GM19468 (cell line): ENCODE results near the gene WBP11.

ENCODE experiments used
- ATAC-seq: cut with Tn5 transposase; IDR thresholded peaks from one replicate; pipeline ENCODE4 v1.9.1; 2021; ENCODE audit warnings: mild to moderate bottlenecking, moderate library complexity, moderate number of reproducible peaks; ENCODE audit not compliant: unreplicated experiment; ENCODE audit errors: extremely low read depth

The WBP11 gene

DNA sequence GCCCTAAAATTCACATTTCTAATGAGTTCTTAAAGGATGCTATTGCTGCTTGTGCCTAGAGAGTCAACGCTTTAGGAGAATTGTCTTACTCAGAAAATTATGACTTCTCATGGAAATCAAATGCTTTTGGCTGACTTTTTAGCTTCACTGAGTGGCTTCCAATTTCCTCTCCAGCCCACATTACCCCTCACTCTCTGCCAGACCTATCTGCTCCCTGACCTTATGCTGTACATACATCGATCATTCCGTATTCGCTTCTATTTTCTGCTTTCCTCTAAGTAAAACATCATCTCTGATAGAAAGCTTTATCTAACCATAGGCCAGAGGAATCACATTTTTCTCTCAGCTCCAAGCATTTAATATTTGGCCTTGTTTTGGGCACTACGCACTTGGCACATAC lies 23.2 kb upstream of the WBP11 start:
- no peak for ATAC-seq

DNA sequence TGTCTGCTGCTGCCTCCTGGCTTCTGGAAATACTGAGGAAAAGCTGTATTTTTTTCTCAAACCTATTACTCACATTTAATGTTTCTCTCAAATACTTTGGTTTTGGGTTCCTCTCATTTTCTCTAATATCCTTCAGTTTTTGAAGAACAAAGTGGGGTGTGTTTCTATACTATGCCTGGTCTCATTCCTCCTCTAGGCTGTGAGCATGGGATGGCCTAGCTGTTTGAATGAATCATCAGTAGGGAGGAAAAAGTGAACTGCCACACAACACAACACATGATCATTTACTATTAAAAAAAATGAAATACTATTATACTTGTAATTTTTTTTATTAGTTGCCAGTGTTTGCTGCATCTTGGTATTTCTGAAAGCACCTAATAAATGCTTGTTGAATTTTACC lies 22.0 kb upstream of the WBP11 start:
- ATAC-seq: no peak

DNA sequence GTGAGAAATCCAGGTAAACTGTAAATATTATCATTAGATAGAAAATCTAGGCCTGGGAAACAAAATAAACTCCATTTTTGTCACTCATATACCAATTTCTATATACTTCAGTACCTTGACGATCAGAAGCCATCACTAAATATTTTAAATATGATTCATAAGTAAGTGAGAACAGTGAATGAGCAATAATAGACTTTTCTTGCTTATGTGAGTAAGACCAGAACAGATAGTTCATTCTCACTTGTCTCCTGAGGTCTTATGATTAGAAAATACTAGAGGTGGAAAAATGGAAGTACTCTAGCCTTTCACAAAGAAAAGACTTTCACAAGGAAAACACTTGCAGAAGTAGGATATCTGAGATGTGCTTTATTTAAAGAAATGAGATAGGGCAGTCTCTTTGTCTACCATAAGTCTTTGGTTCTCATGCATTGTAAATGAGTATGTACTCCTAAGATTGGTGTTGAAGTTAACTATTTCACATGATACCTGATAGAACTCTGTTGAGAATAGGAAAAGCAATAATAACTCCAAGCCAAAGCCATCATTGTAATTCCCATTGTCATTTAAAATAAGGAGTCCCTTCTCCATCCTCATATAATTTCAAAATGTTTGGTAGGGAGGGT lies 20.8 kb upstream of the WBP11 start:
- no peak for ATAC-seq

DNA sequence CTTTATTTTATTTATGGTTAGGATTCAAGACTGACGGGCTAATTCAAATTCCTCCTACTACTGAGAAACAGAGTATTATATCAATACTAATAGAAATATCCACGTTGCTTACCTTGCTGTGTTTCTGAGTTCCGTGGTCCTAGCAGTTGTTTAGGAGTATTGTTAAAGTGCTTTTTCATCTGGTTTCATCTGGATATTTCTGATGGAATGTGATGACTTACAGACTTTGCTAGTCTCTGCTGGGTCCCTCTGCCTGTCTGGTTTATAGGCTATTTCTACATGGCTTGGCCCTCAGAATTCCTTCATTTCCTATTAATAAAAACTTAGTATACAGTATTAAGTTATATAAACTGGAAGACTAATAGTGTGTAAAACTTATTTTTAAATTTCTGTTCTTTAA lies 10.7 kb upstream of the WBP11 start, which contains the start of gene SMCO3:
Gene SMCO3, minus strand, starts transcription at position 169 of the 400 bp plus-strand sequence. CDS start 7,502 bp downstream, outside the sequence.
- no peak for ATAC-seq

DNA sequence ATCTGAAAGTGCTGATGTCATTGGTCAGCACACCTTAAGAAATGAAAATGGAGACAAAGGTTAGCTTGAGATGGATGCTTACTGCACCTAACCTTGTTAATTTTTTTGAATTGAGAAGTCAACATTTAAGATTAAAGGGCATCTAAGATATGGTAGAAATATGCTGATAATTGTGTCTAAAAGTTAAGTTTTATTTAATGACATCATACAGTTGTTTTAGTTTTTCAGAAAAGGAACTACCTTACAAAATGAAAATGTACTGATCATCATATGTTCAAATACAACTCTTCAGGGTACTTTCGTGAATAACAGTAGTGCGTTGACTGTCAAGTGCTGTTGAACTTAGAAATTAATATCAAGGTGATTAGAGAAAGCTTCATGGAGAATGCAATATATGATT lies 8.2 kb upstream of the WBP11 start:
- no peak for ATAC-seq

DNA sequence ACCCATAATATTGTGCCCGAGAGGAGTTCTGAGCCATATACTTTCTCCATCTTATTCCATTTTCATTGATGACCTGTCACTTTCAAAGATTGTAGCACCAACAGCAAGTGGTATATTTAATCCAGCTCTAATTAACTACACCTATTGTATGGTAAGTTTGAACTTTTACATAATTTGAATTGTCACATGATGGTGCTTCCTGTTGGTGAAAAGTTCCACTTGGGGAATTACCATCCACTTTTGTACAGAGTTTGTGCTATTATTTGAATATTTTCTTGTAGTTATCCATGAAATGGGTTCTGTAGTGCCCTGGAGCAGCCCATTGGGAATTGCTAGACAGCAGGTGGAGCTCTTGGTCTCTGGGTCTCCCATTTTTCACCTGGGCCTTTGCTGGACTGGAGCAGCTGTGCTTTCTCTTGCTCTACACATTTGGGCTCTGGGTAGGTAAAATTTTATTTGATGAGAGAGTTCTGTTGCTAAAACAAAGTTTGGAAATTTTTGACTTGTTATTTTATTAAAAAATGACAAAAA lies 7.7 kb upstream of the WBP11 start:
- ATAC-seq: no peak

DNA sequence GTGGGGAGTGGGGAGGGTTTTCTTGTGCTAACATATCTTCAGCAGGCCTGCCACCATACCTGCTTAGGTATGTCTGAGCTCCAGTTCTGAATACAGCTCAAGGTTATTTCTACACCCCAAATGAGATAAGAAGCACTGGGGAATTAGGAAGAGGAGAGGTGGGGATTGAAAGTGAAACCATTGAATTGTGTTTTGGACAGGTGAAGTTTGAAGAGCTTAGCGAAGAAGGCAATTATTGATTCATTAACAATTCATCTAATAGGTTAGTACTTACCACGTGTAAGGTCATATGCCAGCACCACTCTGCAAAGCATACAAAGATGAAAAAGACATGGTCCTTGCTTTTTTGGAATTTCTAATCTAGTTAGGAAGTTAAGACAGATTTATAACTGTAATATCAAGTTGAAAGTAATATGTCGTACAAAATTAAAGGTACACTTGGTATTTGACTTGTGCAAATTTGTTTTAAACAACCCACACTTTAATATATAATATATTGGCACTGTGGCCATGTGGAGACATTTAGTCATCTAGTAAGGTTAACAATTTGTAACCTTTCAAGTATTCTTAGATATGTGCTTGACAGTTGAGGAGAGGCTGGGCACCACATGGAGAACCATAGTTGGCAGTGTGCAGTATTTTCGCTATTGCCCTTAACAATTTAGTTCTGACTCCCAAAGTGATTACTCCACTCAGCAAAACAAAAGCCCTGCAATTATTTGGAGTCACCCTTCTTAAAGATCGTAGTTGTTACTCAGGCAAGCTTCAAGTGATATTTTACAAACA lies 7.1 kb upstream of the WBP11 start:
- ATAC-seq: no peak

DNA sequence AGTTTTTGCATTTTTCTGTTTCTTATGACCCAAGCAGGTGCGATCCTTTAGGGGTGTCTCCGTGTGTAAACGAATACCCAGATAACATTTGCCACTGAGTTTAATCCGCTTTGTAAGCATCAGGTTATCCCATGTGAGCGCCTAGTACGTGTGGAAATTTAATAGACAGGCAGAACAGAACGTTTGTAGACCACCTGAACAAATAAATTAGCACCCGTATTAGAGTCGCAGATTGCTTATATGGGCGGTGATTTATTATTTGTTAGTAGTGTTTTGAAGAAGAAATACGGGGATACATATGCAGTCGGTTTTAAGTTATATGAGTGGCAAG lies 517 bp upstream of the WBP11 start:
- ATAC-seq: no peak

- ATAC-seq: no peak
These were observed 612 bp downstream of the WBP11 start for GRCh38 chr12:14802721-14803010.

GRCh38 chr12:14802247-14802646 lies 1.0 kb downstream of the WBP11 start:
- no peak for ATAC-seq

- no peak for ATAC-seq
These were observed 8.2 kb downstream of the WBP11 start for GRCh38 chr12:14795028-14795448.

GRCh38 chr12:14785568-14785967 lies 17.7 kb downstream of the WBP11 start:
- no peak for ATAC-seq

GRCh38 chr12:14784471-14784870 lies 18.8 kb downstream of the WBP11 start:
- no peak for ATAC-seq

DNA sequence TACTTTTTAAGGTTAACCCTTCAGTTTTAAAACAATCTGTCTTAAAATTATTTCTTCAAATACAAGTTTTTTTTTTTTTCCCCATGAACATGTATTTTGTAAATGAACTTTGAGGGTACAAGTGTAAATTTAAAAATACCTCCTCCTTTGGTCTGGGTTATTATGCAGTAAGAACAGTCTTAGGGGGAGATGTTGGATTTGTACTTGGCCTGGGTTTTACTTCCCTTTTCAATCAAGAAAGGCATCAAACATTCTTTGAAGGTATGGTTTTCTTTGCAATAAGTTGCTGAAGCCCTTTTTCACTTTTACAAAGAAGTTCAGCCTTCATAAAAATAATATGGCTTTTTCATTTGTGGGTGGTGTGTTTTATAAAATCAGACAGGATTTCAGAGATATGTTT lies 20.5 kb downstream of the WBP11 start:
- ATAC-seq: no peak

GRCh38 chr12:14781563-14781962 lies 21.7 kb downstream of the WBP11 start:
- ATAC-seq: no peak

- no peak for ATAC-seq
These were observed 22.4 kb downstream of the WBP11 start for GRCh38 chr12:14780859-14781258.

GRCh38 chr12:14779834-14780233 lies 23.4 kb downstream of the WBP11 start:
- ATAC-seq: no peak

GRCh38 chr12:14777271-14777670 lies 26.0 kb downstream of the WBP11 start:
- no peak for ATAC-seq

- ATAC-seq: no peak
These were observed 26.9 kb downstream of the WBP11 start for GRCh38 chr12:14776236-14776961.

GRCh38 chr12:14775636-14775980 lies 27.7 kb downstream of the WBP11 start:
- ATAC-seq: no peak

GRCh38 chr12:14774906-14775635 lies 28.2 kb downstream of the WBP11 start:
- no peak for ATAC-seq
